H1 (cell line): ENCODE data around the gene HOXD10. TPM values are rescaled to one million over a fixed set of nuclear protein-coding genes. Genes with fewer than 3 reads are reported as not detected.

ENCODE experiments used
- CTCF ChIA-PET: fragments of 300-600 bp; sonication (Branson Sonifier 250); formaldehyde crosslinking; loops from one replicate; lab custom pipeline; 2021; ENCODE audit not compliant: partially characterized antibody; lab: Charles Lee
- POLR2A ChIA-PET: fragments of 300-600 bp; sonication (Branson Sonifier 250); formaldehyde crosslinking; loops from one replicate; lab custom pipeline; 2021; ENCODE audit warnings: inconsistent platforms; ENCODE audit not compliant: partially characterized antibody; lab: Charles Lee
- DNase-seq, 2 experiments: peaks; one replicate each; pipeline versions ENCODE4 v3.0.0 to v3.0.0-alpha.2; 2010 to 2022; ENCODE audit warnings: low spot score in 2 of 2, low read depth in 1 of 2, mixed read lengths in 1 of 2
- FAIRE-seq: peaks from 2 replicates; lab custom pipeline; 2011; peaks lifted over from hg19 to GRCh38; lab: Jason Lieb, UNC
- H2AFZ ChIP-seq: 2 replicates; pipeline ENCODE4 v1.8.1; 2012; ENCODE audit warnings: low read length, inconsistent platforms
- H2AK5ac ChIP-seq: 2 replicates; pipeline ENCODE4 v1.6.1; 2013; ENCODE audit warnings: low read depth, low read length
- H2BK120ac ChIP-seq: replicated peaks from 2 replicates; pipeline ENCODE3; 2013; ENCODE audit warnings: low read depth, low read length, inconsistent platforms
- H2BK12ac ChIP-seq: 2 replicates; pipeline ENCODE4 v1.6.1; 2013; ENCODE audit warnings: low read depth, low read length
- H2BK15ac ChIP-seq: 2 replicates; pipeline ENCODE4 v1.6.1; 2013; ENCODE audit warnings: low read length
- H2BK20ac ChIP-seq: 2 replicates; pipeline ENCODE4 v1.6.1; 2013; ENCODE audit warnings: low read length
- H2BK5ac ChIP-seq: 2 replicates; pipeline ENCODE4 v1.6.1; 2013; ENCODE audit warnings: low read depth, low read length
- H3K14ac ChIP-seq: 2 replicates; pipeline ENCODE4 v1.6.1; 2013; ENCODE audit warnings: inconsistent platforms; ENCODE audit not compliant: insufficient read length
- H3K18ac ChIP-seq: 2 replicates; pipeline ENCODE4 v1.6.1; 2013; ENCODE audit warnings: low read length; ENCODE audit errors: extremely low read depth
- H3K23ac ChIP-seq: 2 replicates; pipeline ENCODE4 v1.6.1; 2013; ENCODE audit warnings: inconsistent platforms; ENCODE audit not compliant: insufficient read length
- H3K23me2 ChIP-seq: 2 replicates; pipeline ENCODE4 v1.6.1; 2013; ENCODE audit warnings: low read depth, low read length
- H3K27ac ChIP-seq: 2 replicates; pipeline ENCODE4 v1.6.1; 2011; ENCODE audit warnings: low read depth, low read length, inconsistent platforms
- H3K27me3 ChIP-seq, 4 experiments: replicated peaks in 1 of 4; 1 replicate in 1 of 4; 2 replicates in 3 of 4; pipeline versions ENCODE4 v1.6.1 to v1.8.1; 2011 to 2013; ENCODE audit warnings: low read length in 3 of 4, mild to moderate bottlenecking in 3 of 4, inconsistent platforms in 2 of 4, mixed read lengths in 2 of 4, moderate library complexity in 1 of 4; ENCODE audit not compliant: control insufficient read depth in 3 of 4, insufficient read depth in 3 of 4; ENCODE audit errors: extremely low read depth in 1 of 4
- H3K36me3 ChIP-seq, 4 experiments: 2 replicates each; pipeline versions ENCODE4 v1.6.1 to v1.8.1; 2011 to 2013; ENCODE audit warnings: mild to moderate bottlenecking in 4 of 4, low read length in 3 of 4, moderate library complexity in 2 of 4, control low read depth in 1 of 4, inconsistent platforms in 1 of 4; ENCODE audit not compliant: insufficient read depth in 4 of 4, control insufficient read depth in 2 of 4
- H3K4ac ChIP-seq: replicated peaks from 2 replicates; pipeline ENCODE3; 2013; ENCODE audit warnings: low read length, low read depth, mixed read lengths, inconsistent platforms; ENCODE audit not compliant: insufficient read length
- H3K4me1 ChIP-seq, 4 experiments: replicated peaks in 1 of 4; 1 replicate in 1 of 4; 2 replicates in 3 of 4; pipeline versions ENCODE4 v1.6.1 to v1.8.1; 2011 to 2013; ENCODE audit warnings: low read length in 3 of 4, inconsistent platforms in 2 of 4, mixed read lengths in 1 of 4; ENCODE audit not compliant: insufficient read depth in 4 of 4, control insufficient read depth in 3 of 4
- H3K4me2 ChIP-seq, 2 experiments: 2 replicates each; pipeline versions ENCODE4 v1.6.1 to v1.8.1; 2011 to 2013; ENCODE audit warnings: low read depth in 2 of 2, low read length in 2 of 2, control low read depth in 1 of 2, inconsistent platforms in 1 of 2, mild to moderate bottlenecking in 1 of 2; ENCODE audit not compliant: insufficient read depth in 1 of 2
- H3K4me3 ChIP-seq, 4 experiments: fragments of 200-600, 300-600 bp in 1 of 4; sonication (generic), shearing (Covaris generic), sonication (Bioruptor Twin) in 1 of 4; 2 replicates each; pipeline versions ENCODE4 v1.5.1 to v1.8.1; 2011 to 2016; ENCODE audit warnings: low read length in 4 of 4, low read depth in 3 of 4, control low read depth in 2 of 4, inconsistent platforms in 2 of 4, mild to moderate bottlenecking in 2 of 4, mixed read lengths in 1 of 4, moderate library complexity in 1 of 4; ENCODE audit not compliant: insufficient read depth in 2 of 4; ENCODE audit errors: extremely low read depth in 1 of 4
- H3K56ac ChIP-seq: replicated peaks from 2 replicates; pipeline ENCODE3; 2013; ENCODE audit warnings: low read depth, mild to moderate bottlenecking, mixed read lengths, low read length, inconsistent platforms; ENCODE audit not compliant: insufficient read length
- H3K79me1 ChIP-seq: 2 replicates; pipeline ENCODE4 v1.6.1; 2013; ENCODE audit warnings: low read depth, low read length, control low read depth
- H3K79me2 ChIP-seq, 2 experiments: 2 replicates each; pipeline versions ENCODE4 v1.6.1 to v1.8.1; 2012 to 2013; ENCODE audit warnings: low read length in 2 of 2, mild to moderate bottlenecking in 2 of 2, inconsistent platforms in 1 of 2; ENCODE audit not compliant: insufficient read depth in 2 of 2, control insufficient read depth in 1 of 2
- H3K9ac ChIP-seq, 4 experiments: replicated peaks in 1 of 4; 1 replicate in 1 of 4; 2 replicates in 3 of 4; pipeline versions ENCODE4 v1.6.1 to v1.8.1; 2011 to 2013; ENCODE audit warnings: low read depth in 3 of 4, low read length in 3 of 4, control low read depth in 2 of 4, mild to moderate bottlenecking in 2 of 4, moderate library complexity in 2 of 4, inconsistent platforms in 1 of 4; ENCODE audit errors: extremely low read depth in 1 of 4
- H3K9me3 ChIP-seq, 2 experiments: 2 replicates each; pipeline versions ENCODE4 v1.6.1 to v1.8.1; 2012 to 2013; ENCODE audit warnings: mild to moderate bottlenecking in 2 of 2, moderate library complexity in 2 of 2, control low read depth in 1 of 2, inconsistent platforms in 1 of 2, low read depth in 1 of 2, low read length in 1 of 2, mixed read lengths in 1 of 2; ENCODE audit not compliant: insufficient read depth in 2 of 2
- H4K20me1 ChIP-seq, 2 experiments: replicated peaks in 1 of 2; 2 replicates each; pipeline versions ENCODE3 to v1.8.1; 2011 to 2013; ENCODE audit warnings: inconsistent platforms in 2 of 2, low read length in 2 of 2, mild to moderate bottlenecking in 1 of 2; ENCODE audit not compliant: insufficient read depth in 2 of 2, control insufficient read depth in 1 of 2
- H4K5ac ChIP-seq: 2 replicates; pipeline ENCODE4 v1.6.1; 2013; ENCODE audit warnings: low read length, low read depth, mixed read lengths, inconsistent platforms; ENCODE audit not compliant: insufficient read length
- H4K8ac ChIP-seq: 2 replicates; pipeline ENCODE4 v1.8.0; 2013; ENCODE audit warnings: mild to moderate bottlenecking, moderate library complexity, low read length, inconsistent platforms; ENCODE audit not compliant: insufficient read depth; ENCODE audit errors: extremely low read depth
- H4K91ac ChIP-seq: replicated peaks from 2 replicates; pipeline ENCODE3; 2013; ENCODE audit warnings: low read length, mixed read lengths, inconsistent platforms; ENCODE audit not compliant: insufficient read length
- EP300 ChIP-seq, 2 experiments: IDR thresholded peaks; 1 replicate in 1 of 2; 2 replicates in 1 of 2; pipeline ENCODE4 v1.6.1; 2011 to 2012; ENCODE audit warnings: low read depth in 2 of 2, low read length in 2 of 2, mild to moderate bottlenecking in 2 of 2, borderline replicate concordance in 1 of 2, inconsistent platforms in 1 of 2, moderate library complexity in 1 of 2
- KDM1A ChIP-seq: fragments of 200-600, 300-600 bp; sonication (generic); IDR thresholded peaks from 2 replicates; pipeline ENCODE4 v1.7.1; 2016; ENCODE audit warnings: mild to moderate bottlenecking, low read length, borderline replicate concordance
- RBBP5 ChIP-seq: IDR thresholded peaks from 2 replicates; pipeline ENCODE4 v1.7.1; 2012; ENCODE audit warnings: low read depth, mild to moderate bottlenecking, inconsistent platforms, low read length, moderate library complexity, borderline replicate concordance
- RNF2 ChIP-seq: fragments of 200-900, 300-1000 bp; sonication (generic); IDR thresholded peaks from 2 replicates; pipeline ENCODE4 v1.7.1; 2016; ENCODE audit warnings: borderline replicate concordance, low read depth, mild to moderate bottlenecking, antibody characterized with exemption, low read length; ENCODE audit not compliant: poor library complexity, severe bottlenecking; ENCODE audit errors: missing control alignments
- TBP ChIP-seq: IDR thresholded peaks from 2 replicates; pipeline ENCODE4 v1.6.1; 2011; ENCODE audit warnings: low read depth, low read length, improper control_type of control experiment
- TEAD4 ChIP-seq: IDR thresholded peaks from 2 replicates; pipeline ENCODE4 v1.6.1; 2012; ENCODE audit warnings: low read depth, low read length, inconsistent platforms, mixed read lengths
- WGBS, 2 experiments: shearing (Covaris generic) in 1 of 2; methylation state at CpG; one replicate each; pipeline versions ENCODE4 v1.1.6 to v1.1.7; 2013 to 2015; ENCODE audit warnings: low lambda C conversion rate in 2 of 2, mixed read lengths in 2 of 2, inconsistent platforms in 1 of 2, low coverage in 1 of 2, missing lambda C conversion rate in 1 of 2; ENCODE audit not compliant: insufficient replicate concordance in 2 of 2, insufficient coverage in 1 of 2, insufficient read length in 1 of 2; ENCODE audit errors: extremely low coverage in 1 of 2, missing lambda C conversion rate in 1 of 2; 5-methylcytosine and 5-hydroxymethylcytosine counted together
- polyA plus RNA-seq, 7 experiments: library from polyadenylated mRNA; depleted of rRNA in 3 of 7; stranded (reverse) in 5 of 7; unstranded in 2 of 7; fragments of >200 nt in 5 of 7; fragments of 200-250 nt in 2 of 7; gene quantifications; 1 replicate in 5 of 7; 2 replicates in 1 of 7; 4 replicates in 1 of 7; pipeline versions ENCODE4 v1.2.1 to v1.2.3, GENCODE V29; 2011 to 2013; ENCODE audit warnings: missing spikeins in 2 of 7, mixed read lengths in 2 of 7
- total RNA-seq: library from RNA; stranded (reverse); fragmentation: NEBNext Ultra II Directional; extraction: Animal tissue kit (Norgen Biotek cat#: 25700); gene quantifications from 2 replicates; pipeline ENCODE4 v1.2.1, GENCODE V29; 2021
- TF ChIP-seq, protein P1 (sequence below): IDR thresholded peaks from 2 replicates; pipeline ENCODE4 v1.6.1; 2012; ENCODE audit warnings: low read length, inconsistent platforms

The HOXD10 gene
- total and polyA plus RNA-seq, 2 of the 8 experiments (the other 6 are each of a cell fraction or from before 2014, with no cell fraction given): not detected

GRCh38 chr2:176117162-176117822 lies 714 bp downstream of the HOXD10 start:
- Histone ChIP-seq H3K23me2 (no peaks in the 10 kb centered on the region; the same call in 1 of the 2 replicates), H3K9me3 (peaks cover 0 to 16% of the 10 kb centered on the region in 2 experiments; a peak in 2 of 4 replicates), H4K20me1 (peaks cover 21 to 35% of the 10 kb centered on the region in 2 experiments), H3K4me1 (peaks cover 0 to 11% (median 2%) of the 10 kb centered on the region in 4 experiments; a peak in 4 of 7 replicates), H2BK20ac (no peak overlapping the region), H3K14ac (no peak overlapping the region), H2BK12ac (no peak overlapping the region), H2BK5ac (no peak overlapping the region), H3K56ac (no peak overlapping the region), H3K27me3 (peaks cover 92 to 100% (median 100%) of the 10 kb centered on the region in 4 experiments), H4K5ac (no peak overlapping the region), H3K18ac (no peak overlapping the region), H3K4me3 (no peak overlapping the region), H3K9ac (no peak overlapping the region), H2BK120ac (no peak overlapping the region), H2AK5ac (no peak overlapping the region), H3K4me2 (no peak overlapping the region; a peak in 1 of 4 replicates), H3K23ac (no peak overlapping the region), H2BK15ac (no peak overlapping the region), H3K4ac (no peak overlapping the region), H3K79me2 (no peaks in the 10 kb centered on the region), H3K36me3 (peaks cover 0 to 19% (median 0%) of the 10 kb centered on the region in 4 experiments; a peak in 1 of 8 replicates), H2AFZ (no peak overlapping the region), H4K8ac (no peak overlapping the region), H3K27ac (no peak overlapping the region), H4K91ac (no peak overlapping the region), H3K79me1 (no peaks in the 10 kb centered on the region)
- ChIA-PET POLR2A (no interaction called here), CTCF (interaction anchor here (1.1 to 5.1 kb wide), 9 partner anchors 10 to 520 kb away, joined by 3 to 19 read pairs (median 5); no protein-coding TSS in a partner anchor)
- no peak for TF ChIP-seq EP300 (IDR thresholded peaks at IDR 0.05; ENCODE audit: borderline replicate concordance in 1 of 2, low read depth in 2 of 2, low read length in 2 of 2)
- no peak for TF ChIP-seq RBBP5
- no peak for TF ChIP-seq TEAD4
- TF ChIP-seq, protein P1, sequence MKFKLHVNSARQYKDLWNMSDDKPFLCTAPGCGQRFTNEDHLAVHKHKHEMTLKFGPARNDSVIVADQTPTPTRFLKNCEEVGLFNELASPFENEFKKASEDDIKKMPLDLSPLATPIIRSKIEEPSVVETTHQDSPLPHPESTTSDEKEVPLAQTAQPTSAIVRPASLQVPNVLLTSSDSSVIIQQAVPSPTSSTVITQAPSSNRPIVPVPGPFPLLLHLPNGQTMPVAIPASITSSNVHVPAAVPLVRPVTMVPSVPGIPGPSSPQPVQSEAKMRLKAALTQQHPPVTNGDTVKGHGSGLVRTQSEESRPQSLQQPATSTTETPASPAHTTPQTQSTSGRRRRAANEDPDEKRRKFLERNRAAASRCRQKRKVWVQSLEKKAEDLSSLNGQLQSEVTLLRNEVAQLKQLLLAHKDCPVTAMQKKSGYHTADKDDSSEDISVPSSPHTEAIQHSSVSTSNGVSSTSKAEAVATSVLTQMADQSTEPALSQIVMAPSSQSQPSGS: no peak
- no peak for TF ChIP-seq RNF2
- no peak for TF ChIP-seq TBP
- TF ChIP-seq KDM1A: no peak
- 68% methylated on average over 40 of the region's 40 CpGs; no CpG with 5 or more reads in 1 of the 2 experiments for WGBS, 2 experiments
- DNase-seq: no peak
- FAIRE-seq: no peak
